Non-pigmented ciliary epithelial cell (primary cell): ENCODE measurements around the gene CD46.
A peak's percentile ranks its signal among the peaks of the same experiment; 100 is the strongest.
"Not testable (repeated sequence)": the region's sequence is repeated elsewhere in the genome, so short reads cannot be mapped to it uniquely, and the experiment has no call there.

ENCODE experiments used
- DNase-seq: peaks from one replicate; pipeline ENCODE4 v3.0.0-alpha.2; 2010; ENCODE audit warnings: low read depth

The CD46 gene

DNA sequence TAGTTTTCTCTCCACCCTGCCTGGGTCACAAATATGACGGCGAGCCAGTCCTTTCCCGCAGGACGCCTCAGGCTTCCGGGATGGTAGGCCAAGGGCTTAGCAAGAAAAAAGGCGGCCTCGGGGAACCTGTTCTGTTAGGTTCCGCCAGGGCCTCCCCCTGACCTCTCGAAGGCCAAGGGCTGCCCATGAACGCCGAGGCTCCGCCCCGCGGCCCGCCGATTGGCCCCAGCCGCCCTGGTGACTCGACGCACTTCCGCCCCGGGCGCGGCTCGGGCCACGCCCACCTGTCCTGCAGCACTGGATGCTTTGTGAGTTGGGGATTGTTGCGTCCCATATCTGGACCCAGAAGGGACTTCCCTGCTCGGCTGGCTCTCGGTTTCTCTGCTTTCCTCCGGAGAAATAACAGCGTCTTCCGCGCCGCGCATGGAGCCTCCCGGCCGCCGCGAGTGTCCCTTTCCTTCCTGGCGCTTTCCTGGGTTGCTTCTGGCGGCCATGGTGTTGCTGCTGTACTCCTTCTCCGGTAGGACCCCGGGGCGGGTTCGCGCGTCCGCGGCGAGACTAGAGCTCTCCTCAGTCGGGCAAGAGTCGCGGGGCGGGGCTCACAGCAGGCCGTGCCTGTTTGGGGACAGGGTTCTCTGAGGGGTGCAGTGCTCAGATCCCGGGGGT is at the start of gene CD46:
Gene CD46 (plus strand): TSS at position 265 of the 666 bp plus-strand sequence. CDS start 159 bp downstream, at position 424.
- DNase-seq = peak; percentile 52

DNA sequence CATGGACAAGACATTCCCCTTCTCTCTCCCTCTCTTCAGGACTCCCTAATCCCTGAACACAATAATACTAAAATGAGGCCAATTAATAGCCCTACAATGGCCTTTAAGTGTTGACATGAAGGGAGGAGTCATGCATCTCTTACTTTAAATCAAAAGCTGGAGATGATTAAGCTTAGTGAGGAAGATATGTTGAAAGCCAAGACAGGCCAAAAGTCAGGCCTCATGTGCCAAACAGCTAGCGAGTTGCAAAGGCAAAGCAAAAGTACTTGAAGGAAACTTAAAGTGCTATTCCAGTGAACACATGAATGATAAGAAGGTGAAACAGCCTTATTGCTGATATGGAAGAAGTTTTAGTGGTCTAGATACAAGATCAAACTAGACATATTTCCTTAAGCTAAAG is 49.5 kb upstream of the CD46 start:
- DNase-seq = no peak

DNA sequence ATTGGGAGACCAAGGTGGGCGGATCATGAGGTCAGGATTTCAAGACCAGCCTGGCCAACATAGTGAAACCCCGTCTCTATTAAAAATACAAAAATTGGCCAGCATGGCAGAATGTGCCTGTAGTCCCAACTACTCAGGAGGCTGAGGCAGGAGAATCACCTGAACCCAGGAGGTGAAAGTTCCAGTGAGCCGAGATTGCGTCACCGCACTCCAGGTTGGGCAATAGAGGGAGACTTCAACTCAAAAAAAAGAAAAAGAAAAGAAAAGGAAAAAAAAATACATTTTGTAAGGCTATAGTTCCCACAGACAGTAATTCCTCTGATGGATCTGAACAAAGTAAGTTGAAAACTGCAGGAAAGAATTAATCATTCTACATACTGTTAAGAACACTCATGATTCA is 48.1 kb upstream of the CD46 start:
- no peak for DNase-seq

DNA sequence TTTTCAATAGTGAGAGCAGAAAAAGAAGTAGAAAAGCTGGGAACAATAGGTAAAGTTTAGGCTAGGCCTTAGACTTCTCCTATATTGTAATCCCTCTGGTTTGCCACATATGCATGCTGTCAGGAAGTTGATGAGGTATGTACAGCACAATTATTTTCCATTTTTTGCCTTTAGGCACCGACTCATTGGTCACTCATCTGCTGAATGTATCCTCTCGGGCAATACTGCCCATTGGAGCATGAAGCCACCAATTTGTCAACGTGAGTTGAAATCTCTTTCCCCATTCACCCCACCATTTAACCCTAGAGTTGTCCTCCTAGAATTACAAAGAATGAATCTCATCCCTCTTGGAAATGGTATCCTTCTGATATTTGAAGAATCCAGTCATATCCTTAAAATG is 43.9 kb upstream of the CD46 start:
- DNase-seq = not testable (repeated sequence)

DNA sequence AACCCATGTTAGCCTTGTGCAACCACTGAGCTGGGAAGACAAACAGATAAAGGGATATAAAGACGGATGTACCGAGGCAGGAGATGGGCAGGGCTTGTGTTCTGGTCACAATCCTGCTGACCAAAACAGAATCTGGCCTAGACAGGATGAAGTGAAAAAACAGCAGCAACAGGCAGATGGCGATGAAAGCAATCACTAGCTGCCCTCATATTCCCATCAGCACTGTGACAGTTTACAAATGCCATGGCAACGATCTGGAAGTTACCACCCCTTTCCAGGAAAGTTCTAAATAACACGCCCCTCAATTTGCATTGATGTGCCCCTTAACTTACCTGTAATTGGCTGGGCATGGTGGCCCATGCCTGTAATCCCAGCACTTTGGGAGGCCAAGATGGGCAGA is 40.6 kb upstream of the CD46 start:
- DNase-seq = no peak

DNA sequence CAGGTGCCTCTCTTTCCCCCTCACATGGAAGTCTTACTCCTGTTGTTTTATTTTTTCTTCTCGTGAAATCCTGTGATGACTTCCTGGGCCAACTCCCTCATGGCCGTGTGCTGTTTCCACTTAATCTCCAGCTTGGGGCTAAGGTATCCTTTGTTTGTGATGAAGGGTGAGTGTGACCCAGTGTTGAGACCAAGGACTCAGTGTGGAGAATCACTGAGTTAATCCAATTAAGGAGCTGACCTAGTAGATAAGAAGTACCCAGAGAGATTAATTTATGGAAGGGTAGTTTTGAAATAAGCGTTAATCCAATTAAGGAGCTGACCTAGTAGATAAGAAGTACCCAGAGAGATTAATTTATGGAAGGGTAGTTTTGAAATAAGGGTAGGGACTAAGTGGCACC is 39.2 kb upstream of the CD46 start:
- not testable (repeated sequence) for DNase-seq

DNA sequence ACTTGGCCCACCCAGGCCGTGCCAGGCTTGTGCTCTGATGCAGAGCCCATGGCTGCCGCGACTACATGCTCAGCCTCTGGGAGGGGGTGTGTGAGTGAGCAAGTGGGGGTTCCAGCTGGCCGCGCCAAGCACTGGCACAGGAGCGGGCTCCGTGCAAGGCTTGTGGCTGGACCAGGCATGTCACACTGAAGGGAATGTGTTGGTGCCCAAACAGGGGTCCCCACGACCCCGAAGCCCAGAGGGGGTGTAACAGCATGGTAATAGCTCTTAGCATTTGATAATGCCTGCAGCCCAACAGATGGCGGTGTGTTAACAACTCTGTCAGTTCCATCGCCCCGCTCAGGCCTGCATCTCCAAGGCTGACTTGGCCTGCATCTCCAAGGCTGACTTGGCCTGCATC is 38.3 kb upstream of the CD46 start:
- no peak for DNase-seq

DNA sequence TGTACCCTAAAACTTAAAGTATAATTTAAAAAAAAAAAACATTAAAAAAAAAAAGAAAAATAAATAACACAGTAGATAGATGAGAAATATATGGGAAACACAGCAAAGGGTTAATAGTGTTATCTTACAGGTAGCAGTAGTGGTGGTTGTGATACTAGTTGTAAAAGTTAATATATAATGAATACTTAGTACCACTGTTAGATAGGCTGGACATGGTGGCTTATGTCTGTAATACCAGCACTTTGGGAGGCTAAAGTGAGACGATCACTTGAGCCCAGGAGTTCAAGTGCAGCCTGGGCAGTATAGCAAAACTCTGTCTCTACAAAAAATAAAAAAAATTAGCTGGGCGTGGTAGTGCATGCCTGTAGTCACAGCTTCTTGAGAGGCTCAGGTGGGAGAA is 32.6 kb upstream of the CD46 start:
- no peak for DNase-seq

DNA sequence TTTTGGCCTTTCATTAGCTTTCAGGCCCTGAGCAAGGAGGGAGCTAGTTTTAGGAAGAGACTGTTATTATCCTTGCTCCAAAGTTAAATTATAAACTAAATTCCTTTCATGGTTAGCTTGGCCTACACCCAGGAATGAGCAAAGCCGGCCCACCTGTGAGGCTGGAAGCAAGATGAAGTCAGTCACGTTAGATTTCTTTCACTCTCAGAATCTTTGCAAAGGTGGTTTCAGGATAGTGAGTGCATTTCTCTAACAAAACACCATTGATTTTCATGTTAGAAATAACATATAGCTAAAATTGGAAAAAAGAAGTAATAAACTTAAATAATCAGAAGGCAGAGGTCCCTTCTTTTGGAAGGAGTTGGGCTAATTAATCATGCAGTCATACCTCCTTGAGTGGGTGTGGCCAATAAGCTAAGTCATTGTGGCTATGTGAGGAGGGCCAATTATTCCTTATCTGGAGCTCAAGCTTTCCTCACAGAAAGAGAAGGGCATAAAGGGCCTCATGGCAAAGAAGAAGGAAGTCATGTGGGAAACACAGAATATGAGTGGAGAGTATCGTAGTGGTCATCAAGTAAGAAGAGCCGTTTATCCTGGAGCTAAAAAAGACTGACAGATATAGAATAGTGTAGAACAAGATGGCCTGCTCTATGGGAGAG is 23.5 kb upstream of the CD46 start:
- not testable (repeated sequence) for DNase-seq

DNA sequence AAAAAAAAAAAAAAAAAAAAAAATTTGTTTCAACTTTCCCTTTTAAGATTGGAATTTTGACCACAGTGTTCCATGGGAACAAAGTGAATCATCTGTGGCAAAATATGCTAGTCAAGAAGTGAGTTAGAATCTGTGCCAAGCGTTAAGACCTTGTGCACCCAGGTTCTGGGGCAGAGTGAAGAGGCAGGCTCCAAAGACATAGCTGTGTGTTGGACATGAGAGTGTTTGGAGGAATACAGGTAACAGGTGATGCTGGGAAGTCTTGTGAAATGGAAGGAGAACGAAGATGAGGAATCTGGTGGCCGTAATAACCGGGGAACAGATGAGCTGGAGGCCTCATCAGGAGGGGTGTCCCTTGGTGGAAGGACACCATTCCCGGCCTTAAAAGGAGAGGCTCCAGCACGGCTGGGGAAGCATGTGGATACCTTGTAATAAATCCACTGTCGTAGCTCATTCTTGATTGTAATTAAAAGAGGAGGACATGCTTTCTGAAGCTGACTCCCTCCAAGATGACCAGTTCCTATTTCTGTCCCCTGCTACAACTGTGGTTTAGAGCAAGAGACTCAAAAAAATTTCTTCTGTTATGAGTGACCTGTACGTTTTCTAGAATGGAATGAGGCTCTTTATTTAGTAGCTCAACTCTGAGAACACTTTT is 14.2 kb upstream of the CD46 start:
- not testable (repeated sequence) for DNase-seq

DNA sequence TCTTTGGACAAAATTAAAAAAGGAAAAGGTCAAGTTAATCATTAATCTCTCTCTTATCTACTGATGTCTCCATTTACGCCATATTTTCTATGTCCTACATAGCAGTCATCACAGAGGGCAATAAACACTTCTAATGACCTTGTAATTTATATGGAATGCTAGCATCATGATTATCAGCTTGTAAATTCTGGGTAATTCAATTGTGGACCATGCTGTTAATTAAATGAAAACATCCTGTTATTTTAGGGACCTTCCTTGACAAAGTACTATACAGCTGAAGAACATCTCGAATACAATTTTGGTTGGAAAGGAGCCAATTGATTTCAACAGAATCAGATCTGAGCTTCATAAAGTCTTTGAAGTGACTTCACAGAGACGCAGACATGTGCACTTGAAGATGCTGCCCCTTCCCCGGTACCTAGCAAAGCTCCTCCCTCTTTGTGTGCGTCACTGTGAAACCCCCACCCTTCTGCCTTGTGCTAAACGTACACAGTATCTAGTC is 13.6 kb upstream of the CD46 start:
- not testable (repeated sequence) for DNase-seq

DNA sequence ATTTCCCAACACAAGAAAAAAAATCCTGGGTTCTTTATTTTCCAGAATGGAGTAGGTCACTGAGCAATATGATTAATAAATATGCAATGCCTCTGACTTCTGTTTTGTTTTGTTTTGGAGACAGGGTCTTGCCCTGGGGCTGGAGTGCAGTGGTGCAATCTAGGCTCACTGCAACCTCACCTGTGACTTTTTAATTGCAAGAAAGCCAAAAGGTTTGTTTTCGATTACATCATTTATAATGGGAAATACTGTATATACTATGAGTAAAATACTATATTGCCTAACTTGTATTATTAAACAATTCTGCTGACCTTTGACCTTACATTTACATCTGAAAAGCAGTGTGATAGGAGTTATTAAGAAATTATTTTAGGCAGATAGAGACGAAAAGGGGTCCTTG is 11.6 kb upstream of the CD46 start:
- DNase-seq = no peak

DNA sequence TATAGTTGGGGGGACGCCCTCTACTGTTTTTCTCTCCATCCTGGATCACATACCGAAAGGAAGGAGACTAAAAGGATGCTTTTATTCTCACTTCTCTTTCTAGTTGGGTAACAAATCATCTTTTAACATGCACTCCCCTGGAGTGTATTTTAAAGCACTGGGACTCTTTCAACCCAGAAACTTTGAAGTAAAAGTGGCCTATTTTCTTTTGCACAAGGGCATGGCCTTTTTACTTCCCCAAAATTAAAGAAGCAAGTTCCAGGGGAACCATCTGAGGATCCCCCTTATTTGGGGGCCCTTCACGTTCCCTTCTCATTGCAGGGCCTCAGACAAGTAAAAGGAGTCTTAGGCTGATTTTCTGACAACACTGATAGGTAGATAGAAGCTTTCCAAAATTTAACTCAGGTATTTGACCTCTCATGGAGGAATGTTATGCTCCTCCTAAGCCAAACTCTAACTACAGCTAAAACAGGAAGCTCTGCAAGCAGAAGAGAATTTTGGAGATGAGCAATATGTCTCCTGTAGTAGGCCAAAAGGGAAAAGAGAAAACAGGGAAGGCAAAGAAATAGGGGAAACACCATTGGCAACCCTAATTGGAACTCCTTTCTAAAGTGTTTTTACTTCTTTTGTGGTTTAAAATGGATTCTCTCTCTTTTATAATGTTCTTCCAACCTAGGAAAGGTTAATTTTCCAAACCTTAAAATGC is 8.9 kb upstream of the CD46 start:
- no peak for DNase-seq

DNA sequence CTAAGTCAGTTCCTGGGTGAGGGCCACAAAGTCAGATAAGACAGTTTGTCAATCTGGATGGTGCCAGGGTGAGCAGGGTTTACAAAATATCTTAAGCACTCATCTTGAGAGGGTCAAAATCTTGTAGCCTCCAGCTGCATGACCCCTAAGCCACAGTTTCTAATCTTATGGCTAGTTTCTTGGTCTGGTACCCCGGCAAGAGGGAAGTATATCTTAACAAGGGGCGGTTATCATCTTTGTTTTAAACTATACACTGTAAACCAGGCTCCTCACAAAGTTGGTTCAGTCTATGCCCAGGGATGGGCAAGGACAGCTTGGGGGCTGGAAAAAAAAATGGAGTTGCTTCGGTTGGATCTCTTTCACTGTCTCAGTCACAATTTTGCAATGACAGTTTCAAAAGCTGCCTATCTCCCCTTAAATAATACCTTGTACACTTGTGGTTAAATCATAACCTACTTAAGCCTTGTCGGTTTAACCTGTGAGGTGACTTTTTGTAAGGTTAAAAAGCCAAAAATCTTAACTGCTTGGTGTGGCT is 7.8 kb upstream of the CD46 start:
- DNase-seq = no peak

DNA sequence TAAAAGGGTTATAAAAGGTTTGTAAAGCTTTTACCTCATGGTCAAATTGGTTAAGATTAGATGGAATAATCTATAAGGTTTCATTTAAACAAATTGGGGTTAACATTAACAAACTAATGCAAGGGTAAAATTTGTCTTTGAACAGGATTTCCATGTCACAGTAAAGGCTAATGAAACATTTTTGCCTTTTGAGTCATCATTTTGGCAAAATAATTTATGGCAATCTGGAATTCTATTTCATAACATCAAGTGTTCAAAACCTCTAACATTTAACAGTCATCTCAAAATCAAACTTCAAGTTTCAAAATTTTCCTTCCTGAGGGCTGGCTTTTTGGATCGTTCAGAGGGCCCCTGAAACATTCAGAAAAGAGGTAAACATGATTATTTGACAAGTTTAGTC is 6.6 kb upstream of the CD46 start:
- DNase-seq = no peak

DNA sequence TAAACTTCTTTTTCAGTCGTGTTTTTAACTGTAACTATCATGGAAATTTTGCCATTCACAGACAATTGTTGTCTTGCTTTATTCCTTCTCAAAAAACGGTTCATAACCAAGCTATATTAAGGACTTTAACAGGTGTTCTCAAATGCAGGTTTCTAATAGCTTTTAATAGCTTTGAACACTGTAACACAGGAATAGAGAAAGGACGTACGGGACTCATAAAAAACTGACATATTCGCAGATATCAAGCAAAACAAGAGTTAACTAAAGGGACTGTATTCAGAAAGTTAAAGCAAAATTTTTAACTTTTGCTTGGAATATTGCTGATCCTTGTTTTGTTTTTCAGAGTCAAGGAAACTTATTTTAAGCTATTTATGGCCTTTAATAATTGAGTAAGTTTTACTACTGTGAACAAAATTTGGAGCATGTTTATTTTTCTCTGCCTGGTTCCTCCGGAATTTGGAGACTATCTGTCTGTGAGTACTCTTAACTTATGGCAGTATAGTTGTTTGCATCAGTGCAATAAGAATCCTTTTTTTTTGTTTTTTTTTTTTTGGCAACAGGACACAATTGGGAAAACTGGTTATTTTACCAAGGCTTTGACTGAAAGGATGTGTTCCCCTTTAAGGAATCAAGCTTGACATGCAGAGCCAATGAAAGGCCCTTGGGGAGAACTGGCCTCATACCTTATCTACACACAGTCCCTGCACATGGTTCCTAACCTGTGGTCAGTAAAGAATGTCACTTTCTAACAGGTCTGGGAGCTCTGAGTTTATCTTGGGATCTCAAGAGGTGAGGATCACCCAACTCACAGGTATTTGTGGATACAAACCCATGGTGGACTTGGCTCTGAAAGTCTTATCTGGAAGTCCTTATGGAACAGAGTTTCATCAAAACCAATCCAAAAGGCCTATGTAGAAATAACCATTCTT is 5.8 kb upstream of the CD46 start:
- DNase-seq = no peak

DNA sequence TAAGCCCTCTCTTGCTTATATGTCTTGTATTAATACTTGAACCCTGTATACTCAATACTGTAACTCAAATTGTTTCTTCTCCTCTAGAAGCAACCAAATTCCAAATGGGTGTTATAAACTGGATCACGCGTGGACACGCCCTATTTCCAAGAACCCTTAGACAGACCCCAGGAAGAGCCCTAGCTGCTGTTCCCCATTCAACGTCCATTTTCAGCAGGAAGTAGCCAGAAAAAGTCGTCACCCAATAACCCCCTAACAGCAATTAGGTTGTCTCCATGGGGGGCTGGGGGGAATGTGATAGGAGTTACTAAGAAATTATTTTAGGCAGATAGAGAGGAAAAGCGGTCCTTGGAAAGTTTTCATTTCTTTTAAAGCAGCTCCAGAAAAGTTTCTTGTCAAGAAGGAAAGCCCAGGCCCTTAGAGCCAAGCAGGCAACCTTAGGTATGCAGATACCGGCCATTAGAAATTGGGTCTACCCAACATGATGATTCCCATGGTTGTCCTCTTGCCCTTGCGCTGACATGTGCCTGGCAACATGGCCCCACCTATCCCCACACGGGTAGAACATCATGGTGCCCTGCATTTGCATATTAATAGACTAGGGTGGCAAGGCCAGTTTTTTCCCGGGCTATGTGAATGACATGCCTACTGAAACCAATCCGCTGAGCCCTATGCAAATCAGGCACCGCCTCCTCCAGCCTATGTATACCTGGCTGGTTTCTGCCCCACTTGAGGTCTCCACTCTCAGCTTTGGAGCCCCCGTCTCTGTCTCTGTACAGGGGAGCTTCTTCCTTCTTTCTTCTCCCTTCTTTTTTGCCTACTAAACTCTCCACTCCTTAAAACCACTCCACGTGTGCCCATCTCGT is 4.0 kb upstream of the CD46 start:
- no peak for DNase-seq

DNA sequence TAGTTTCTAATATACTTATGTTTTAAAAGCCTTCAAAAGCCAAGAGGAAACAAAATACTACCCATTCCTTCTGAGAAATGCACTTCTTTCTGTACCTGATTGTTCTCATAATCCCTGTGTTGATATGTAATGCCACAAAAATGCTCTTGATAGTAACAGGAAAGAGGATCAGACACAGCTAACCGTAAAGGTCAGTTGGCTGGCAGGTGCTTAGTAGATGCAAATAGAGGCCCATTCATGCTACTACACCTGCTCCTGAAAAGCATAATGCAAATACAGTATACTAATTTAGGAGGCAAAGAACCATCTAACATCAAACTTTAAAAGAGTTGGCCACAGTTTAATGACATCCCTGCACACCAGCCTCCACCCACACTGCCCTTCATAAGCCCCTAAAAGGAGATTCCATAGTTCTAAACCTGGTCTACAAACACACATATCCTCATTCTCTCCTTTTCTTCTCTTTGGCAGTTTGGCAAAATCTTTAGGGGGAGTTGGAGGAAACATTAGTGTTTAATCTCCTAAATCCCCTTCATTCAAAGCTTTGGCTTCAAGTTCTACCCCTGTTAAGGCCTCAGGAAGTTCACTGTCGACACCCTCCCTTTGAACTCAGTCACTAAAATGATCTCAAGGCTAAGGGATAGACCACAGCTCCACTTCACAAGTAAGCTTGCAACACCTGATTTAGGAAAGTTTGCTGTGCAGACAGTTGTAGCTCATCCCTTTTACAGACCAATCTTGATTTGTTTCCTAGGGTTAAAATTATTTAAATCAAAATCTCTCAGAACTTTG is 2.9 kb upstream of the CD46 start:
- no peak for DNase-seq

DNA sequence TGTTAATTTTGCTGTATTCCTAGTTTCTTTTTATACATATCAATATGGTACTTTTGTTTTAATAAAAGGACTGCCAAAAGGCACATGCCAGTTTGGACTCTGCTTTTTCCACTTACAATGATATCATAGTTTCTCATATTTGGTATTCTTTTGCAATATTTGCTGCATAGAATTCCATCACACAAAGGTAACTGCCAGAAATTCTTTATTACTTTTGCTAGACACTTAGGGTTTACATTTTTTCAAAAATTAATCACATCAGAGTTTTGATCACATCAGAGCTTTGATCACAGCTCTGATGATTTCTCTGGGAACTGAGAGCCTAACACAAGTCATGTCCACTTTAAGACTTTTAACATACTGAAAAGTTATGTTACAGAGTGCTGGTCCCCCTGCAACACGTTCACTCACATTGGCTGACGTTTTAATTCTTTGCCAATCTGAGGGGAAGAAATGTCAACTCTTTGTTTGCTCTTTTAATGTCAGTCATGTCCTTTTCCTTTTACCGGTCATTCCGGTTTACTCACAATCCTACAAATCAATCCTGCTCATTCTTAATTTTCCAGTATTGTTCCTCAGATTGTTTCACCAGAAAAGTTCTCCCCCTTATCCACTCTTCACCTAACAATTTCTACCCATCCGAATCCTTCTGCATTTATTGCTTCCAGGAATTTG is 1.1 kb upstream of the CD46 start:
- DNase-seq = no peak
